Superior temporal gyrus (tissue), 1 donor: ENCODE data around the gene GPC3.
A peak's percentile ranks its signal among the peaks of the same experiment; 100 is the strongest.

Experiments
- DNase-seq: peaks from one replicate; pipeline ENCODE4 v3.0.0-alpha.2; 2016; ENCODE audit errors: extremely low spot score

Gene GPC3

GRCh38 chrX:133846311-133846710 lies 139.1 kb downstream of the GPC3 start:
- DNase-seq = no peak

DNA sequence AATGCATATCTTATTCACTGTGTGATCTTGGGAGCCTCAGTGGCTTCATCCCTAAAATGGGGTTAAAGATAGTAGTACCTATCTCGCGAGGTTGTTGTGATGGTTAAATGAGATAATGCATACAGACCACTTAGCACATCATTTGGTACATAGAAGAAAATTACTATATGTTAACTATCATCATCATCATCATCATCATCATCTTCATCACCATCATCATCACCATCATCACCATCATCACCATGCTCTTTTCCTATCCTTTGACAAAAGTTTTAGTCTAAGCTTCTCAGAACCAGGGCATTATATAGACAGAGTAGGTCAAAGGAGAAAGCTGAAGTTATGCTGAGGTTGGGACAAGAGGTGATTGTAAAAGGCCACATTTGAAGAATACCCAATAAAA lies 145.0 kb downstream of the GPC3 start:
- no peak for DNase-seq

DNA sequence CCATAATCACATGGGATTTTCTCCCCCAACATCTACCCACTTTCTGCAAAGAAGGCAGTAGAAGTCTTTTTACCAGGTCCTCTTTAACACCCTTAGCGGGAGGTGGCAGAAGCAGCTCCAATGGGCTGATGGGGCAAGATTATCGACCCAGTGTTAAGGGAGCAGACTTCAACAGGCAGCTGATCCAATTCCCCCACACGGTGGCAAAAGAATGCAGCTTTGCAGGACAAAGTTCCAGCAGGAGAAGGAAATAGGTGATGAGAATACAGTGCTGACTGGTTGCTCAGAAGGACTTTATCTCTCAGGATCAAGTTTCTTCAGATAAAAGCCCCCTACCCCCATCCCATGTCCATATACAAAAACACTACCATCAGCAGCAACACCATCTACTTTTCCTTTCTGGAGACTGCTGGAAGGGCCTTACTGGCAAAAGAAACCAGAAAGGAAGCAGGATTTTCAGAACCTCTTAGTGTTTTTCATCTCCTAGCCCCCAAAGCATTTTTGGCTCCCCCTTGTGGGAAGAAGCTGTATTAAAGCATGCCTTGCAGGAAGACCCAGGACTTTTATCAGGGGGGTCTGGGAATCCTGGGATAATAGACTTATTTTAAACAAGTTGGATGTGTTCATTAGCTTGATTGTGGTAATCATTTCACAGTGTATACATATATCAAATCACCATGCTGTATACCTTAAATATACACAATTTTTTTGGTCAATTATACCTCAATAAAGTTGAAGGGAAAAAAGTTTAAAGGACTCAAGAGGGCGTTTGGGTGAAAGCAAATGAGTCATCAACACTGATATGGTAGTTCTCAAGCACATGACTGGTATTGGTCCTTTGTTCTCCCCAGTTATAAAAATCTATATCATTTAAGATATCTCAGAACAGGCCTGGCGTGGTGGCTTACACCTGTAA lies 146.4 kb downstream of the GPC3 start:
- DNase-seq = peak; percentile 55

DNA sequence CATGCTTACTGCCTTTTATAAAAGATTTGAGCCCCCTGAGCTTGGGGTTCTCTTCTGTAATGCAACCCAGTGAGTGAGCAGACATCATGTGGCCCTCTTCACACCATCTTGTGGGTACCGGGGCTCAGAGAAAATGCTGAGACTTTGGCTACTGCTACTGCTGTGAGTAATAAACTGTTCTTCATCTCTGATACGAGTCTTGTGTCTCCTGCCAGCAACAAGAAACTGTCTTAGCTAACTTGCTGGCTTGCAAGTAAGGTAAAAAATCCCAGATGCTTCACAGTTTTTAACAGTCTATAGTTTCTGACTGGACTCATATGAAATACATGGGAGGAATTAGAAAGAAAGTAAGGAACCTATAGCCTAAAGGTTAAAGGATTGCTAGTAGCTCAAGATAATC lies 148.3 kb downstream of the GPC3 start:
- DNase-seq = no peak

- DNase-seq = no peak
Measured at GRCh38 chrX:133836561-133836960, 148.8 kb downstream of the GPC3 start.

- no peak for DNase-seq
Measured at GRCh38 chrX:133834771-133835170, 150.6 kb downstream of the GPC3 start.

- DNase-seq = no peak
Measured at GRCh38 chrX:133819546-133819945, 165.8 kb downstream of the GPC3 start.

DNA sequence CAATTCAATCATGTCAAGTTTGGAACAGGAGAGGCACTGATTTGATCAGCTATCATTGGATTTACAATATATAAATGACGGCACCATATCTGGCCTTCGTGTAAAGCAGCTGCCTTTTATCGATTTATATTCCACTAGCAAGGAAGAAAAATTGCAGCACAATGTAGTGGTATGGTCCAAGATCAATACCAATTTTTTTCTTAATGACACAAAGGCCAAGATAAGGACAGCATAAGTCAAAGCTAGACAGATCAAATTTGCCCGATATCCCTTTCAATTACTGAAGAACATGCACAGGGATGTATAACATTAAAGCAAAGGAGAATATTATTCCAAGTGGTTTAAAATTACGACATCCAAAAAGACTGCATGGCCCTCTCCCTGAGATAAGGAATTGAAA lies 167.4 kb downstream of the GPC3 start:
- DNase-seq = no peak

GRCh38 chrX:133815496-133815895 lies 169.9 kb downstream of the GPC3 start:
- no peak for DNase-seq

DNA sequence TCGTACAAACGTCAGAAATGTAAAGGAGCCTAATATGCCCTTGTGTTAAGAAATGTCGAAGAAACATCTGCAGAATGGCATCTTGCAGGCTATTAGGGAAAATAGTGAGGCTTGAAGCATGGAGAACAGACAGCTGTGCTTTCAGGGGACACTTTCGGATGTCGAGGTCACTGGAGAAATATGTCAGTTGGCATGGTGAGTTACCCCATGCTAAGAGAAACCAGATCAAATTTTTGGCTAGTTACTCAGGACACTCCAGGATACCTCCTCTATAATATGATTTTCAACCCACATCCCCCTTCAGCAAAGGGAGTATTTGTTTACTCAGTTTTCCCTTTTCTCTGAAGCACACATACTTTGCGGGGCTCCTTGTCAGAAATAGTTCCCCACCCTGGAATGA lies 171.4 kb downstream of the GPC3 start:
- no peak for DNase-seq

DNA sequence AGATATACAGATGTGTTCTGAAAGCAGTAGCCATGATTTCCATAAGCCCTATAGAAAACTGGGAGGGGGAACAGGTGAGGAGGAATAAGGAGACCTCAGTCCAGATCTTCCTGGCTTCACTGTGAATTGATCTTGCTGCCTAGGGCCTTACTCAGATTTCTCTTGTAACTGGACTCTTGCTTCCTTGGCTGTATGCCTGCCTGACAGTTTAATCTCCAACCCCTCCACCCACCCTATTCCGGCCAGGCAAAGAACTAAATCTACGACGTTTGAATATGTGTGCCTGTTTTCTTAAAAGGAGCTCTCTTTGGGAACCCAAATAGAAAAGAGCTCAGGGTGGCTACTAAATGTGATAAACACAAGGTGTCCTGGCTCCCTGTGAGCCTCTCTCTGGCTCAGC lies 173.0 kb downstream of the GPC3 start:
- DNase-seq = no peak

GRCh38 chrX:133810925-133811324 lies 174.5 kb downstream of the GPC3 start:
- no peak for DNase-seq

GRCh38 chrX:133804072-133804471 lies 181.3 kb downstream of the GPC3 start:
- DNase-seq = no peak

GRCh38 chrX:133796282-133796681 lies 189.1 kb downstream of the GPC3 start:
- no peak for DNase-seq

DNA sequence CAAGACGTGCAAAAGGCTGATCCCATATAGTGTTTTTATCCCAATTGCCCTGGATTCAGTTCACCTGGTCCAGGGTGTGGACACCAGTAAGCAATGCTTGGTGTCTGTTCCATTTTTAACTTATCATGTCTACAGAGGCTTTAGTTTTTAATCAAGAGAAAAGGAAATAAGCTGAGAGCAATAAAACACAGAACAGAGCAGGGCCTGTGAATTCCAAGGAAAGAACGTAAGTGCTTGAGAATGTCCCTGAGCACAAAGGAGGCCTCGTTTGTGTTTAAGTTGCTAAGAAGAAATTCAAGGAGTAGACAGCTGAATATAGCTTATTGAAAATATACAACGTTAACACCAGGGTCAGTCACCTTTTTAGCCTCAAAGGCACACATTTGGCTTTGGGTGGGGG lies 191.3 kb downstream of the GPC3 start:
- no peak for DNase-seq

DNA sequence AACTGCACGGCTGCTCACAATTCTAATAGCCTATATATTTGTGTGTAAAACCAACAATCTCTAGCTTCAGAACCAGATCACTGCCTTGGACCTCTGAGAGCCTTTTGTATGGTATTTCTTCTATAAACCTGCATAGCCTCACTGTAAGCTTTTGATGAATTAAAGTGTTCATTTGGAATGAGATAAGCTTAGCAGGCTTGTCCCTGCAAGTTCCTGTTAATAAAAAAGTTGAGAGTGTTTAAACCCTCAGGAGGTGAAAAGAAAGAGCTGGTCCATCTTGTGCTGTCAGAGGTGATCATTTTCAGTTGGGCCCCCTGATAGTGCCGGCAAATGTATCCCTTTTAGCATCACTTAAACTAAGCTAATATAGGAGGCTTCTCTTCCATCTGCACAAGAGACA lies 191.8 kb downstream of the GPC3 start:
- no peak for DNase-seq

- peak; percentile 83 for DNase-seq
Measured at GRCh38 chrX:133792198-133792953, 193.0 kb downstream of the GPC3 start.

GRCh38 chrX:133789829-133790228 lies 195.6 kb downstream of the GPC3 start:
- no peak for DNase-seq

- DNase-seq = no peak
Measured at GRCh38 chrX:133786382-133786781, 199.0 kb downstream of the GPC3 start.

DNA sequence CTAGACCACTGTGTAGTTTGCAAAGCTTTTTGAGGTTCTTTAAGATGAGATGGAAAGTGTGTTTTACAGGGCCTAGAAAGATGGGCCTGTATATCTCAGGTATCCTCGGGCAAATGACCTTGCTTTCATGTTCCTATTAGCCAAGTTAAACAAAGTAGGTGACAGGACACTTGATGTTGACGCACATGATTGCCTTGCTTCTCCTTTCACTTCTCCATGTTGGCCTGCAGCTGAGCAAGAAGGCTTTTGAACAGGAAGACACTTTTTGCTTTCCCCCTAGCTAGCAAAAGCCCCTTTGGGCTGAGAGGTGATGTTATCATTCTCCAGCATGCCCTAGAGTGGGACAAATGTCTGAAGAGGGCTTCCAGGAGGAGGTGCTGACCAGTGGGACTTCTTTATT lies 202.1 kb downstream of the GPC3 start:
- DNase-seq = no peak

- DNase-seq = no peak
Measured at GRCh38 chrX:133781174-133781573, 204.2 kb downstream of the GPC3 start.

DNA sequence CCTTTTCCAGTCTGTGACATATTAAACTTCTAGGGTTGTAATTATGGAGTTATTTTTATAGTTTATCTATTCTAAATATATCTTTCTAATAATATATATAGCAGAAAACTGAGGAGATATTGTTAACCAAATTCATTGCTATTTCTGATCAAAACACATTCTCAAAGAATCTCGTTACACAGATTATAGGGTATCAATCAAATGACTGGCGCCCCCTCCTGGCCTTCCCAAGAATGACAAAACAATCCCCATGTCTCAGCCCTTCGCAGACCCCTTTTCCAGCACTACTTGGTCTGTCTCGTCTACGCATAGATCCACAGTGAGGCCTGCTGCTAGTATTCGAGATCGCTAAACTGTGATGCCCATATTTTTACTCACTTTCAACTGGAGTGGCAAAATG lies 209.3 kb downstream of the GPC3 start:
- DNase-seq = peak; percentile 14

DNA sequence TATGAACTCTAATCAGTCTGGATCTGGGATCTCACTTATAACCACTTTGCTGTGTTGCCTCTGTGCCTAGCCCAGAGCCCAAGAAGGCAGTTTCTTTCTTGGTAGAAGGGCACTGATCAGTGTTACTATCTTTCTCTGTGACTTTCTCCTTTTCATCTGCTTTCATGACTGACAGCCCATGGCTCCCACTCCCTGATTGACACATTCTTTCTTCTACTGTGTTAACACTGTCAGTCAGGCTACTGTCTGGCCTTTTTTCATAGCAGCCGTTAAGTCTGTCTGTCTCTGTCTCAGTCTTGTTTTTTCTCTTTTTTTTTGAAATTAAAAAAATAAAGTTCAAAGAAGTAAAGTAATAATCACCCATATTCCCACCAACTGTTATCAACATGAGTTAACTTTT lies 210.6 kb downstream of the GPC3 start:
- no peak for DNase-seq
